Mucosa of gallbladder (tissue), 1 donor: ENCODE data around the gene TAP1. TPM values are rescaled to one million over a fixed set of nuclear protein-coding genes. Genes with fewer than 3 reads are reported as not detected.

Experiments used
- DNase-seq: peaks from one replicate; pipeline ENCODE4 v3.0.0-alpha.2; 2020; ENCODE audit warnings: low spot score
- total RNA-seq: library from RNA; stranded (reverse); gene quantifications from one replicate; pipeline ENCODE4 v1.2.1, GENCODE V29; 2021
- donor health status: DM: no; HTN: no; CAD: no.

The TAP1 gene
- total RNA-seq, 1 donor from 2014 or later, result 41.3 TPM

DNA sequence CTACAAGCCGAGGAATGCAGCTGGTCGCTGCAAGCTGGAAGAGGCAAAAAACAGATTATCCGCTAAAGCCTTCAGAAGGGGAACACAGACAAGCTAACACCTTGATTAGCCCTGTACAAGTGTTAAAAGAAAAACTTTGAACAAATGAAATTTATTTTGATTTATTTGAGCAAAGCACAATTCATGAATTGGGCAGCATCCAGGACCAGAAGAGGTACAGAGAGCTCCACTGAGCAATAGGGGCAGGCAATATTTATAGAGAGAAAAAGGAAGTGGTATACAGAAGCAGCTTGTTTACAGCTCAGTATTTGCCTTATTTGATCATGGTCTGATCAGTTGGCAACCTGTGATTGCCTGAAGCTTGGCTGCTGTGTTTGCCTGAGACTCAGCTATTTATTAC, 54.3 kb downstream of the TAP1 start:
- no peak for DNase-seq

DNA sequence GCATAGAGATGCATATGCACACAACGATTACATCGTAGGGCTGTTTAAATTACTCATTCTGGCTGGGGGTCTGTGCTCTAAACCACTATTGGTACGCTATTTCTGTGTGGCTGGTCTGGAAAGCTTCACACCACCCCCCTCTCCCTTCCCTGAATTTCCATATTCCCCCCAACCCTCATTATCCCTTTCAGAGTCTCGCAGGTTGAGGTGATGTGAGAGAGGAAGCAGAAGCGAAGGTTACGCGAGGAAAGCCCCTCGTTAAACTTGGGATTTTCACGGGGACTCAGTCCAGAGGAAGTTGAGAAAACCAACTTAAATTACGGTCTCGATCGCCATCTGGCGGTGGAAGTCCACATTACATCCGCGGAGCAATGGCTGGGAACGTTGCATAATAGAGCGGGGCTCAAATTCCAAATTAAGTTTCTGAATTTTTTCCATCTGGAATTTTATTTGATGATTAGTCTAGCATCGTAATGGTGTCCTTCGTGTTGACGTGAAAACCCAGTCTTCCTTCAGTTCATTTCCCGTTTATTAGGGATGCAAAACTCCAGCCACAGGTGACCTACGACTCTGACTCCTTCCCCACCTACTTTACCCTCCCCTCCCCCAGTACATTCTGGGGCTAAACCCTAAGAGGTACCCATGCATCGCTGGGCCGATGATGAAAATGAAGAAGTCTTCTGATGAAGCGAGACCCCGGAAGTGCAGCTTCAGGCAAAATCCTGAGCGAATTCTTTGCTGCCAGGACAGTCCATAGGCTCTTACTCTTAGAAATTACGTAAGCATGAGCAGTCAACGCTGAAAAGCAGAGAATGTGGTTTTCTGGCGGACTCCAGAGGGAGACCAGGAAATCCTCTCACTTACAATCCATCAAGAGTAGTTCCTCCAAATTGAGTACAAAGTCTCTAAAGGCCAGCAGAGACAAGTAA, 56.4 kb downstream of the TAP1 start:
- peak; percentile 78 for DNase-seq

Other genes with a start within 250 kb of the TAP1 start
- gene HLA-DQA1, start 216.3 kb downstream of the TAP1 start, total RNA-seq, result 38.8 TPM
- gene HLA-DQB1, start 187.0 kb downstream of the TAP1 start, total RNA-seq, result 23.2 TPM
- 2.4 TPM for gene HLA-DQA2, start 112.3 kb downstream of the TAP1 start, total RNA-seq
- 4.0 TPM for gene HLA-DQB2, start 90.2 kb downstream of the TAP1 start, total RNA-seq
- 0.69 TPM for gene HLA-DOB, start 36.7 kb downstream of the TAP1 start, total RNA-seq
- 40.4 TPM for gene TAP2, start 15.0 kb downstream of the TAP1 start, total RNA-seq
- 73.7 TPM for gene PSMB8, start 9.7 kb downstream of the TAP1 start, total RNA-seq
- 31.2 TPM for gene PSMB9, start 488 bp upstream of the TAP1 start, total RNA-seq
- 43.2 TPM for gene HLA-DMB, start 87.3 kb upstream of the TAP1 start, total RNA-seq
- gene HLA-DMA, start 99.4 kb upstream of the TAP1 start, total RNA-seq, result 68.2 TPM
- 150 TPM for gene BRD2, start 114.9 kb upstream of the TAP1 start, total RNA-seq
- 8.4 TPM for gene HLA-DOA, start 155.9 kb upstream of the TAP1 start, total RNA-seq
- 185 TPM for gene HLA-DPA1, start 219.9 kb upstream of the TAP1 start, total RNA-seq
- 174 TPM for gene HLA-DPB1, start 222.3 kb upstream of the TAP1 start, total RNA-seq